ENCODE data around the gene CIB4.

Gene CIB4

GRCh38 chr2:26605195-26605998, 35.8 kb downstream of the CIB4 start:
- Mint-ChIP-seq H3K27ac (no peak overlapping the region), H3K4me1 (ENCODE audit: low read depth) (no peaks in the 10 kb centered on the region), H3K36me3 (ENCODE audit: low read depth) (no peaks in the 10 kb centered on the region)

GRCh38 chr2:26602575-26602974, 38.6 kb downstream of the CIB4 start:
- peaks cover 16% of the 10 kb centered on the region for H3K27me3 Mint-ChIP-seq (ENCODE audit: low read depth)
- H3K4me3 Mint-ChIP-seq, result no peak overlapping the region

More at GRCh38 chr2:26605195-26605998, 35.8 kb downstream of the CIB4 start:
- no peak overlapping the region for H3K4me3 Mint-ChIP-seq
- peaks cover 16% of the 10 kb centered on the region for H3K27me3 Mint-ChIP-seq (ENCODE audit: low read depth)
- H3K9me3 Mint-ChIP-seq, result no peaks in the 10 kb centered on the region

GRCh38 chr2:26599387-26599786, 41.8 kb downstream of the CIB4 start:
- no peak overlapping the region for H3K4me3 Mint-ChIP-seq
- no peak overlapping the region for H3K27ac Mint-ChIP-seq
- H3K36me3 Mint-ChIP-seq (ENCODE audit: low read depth), result no peaks in the 10 kb centered on the region
- no peaks in the 10 kb centered on the region for H3K9me3 Mint-ChIP-seq
- no peaks in the 10 kb centered on the region for H3K4me1 Mint-ChIP-seq (ENCODE audit: low read depth)
- peaks cover 26% of the 10 kb centered on the region for H3K27me3 Mint-ChIP-seq (ENCODE audit: low read depth)

More at GRCh38 chr2:26602575-26602974, 38.6 kb downstream of the CIB4 start:
- H3K27ac Mint-ChIP-seq, result no peak overlapping the region
- H3K36me3 Mint-ChIP-seq (ENCODE audit: low read depth), result no peaks in the 10 kb centered on the region
- H3K9me3 Mint-ChIP-seq, result no peaks in the 10 kb centered on the region
- no peaks in the 10 kb centered on the region for H3K4me1 Mint-ChIP-seq (ENCODE audit: low read depth)

- Mint-ChIP-seq H3K9me3 (no peaks in the 10 kb centered on the region), H3K27me3 (ENCODE audit: low read depth) (peaks cover 26% of the 10 kb centered on the region), H3K4me1 (ENCODE audit: low read depth) (no peaks in the 10 kb centered on the region), H3K27ac (no peak overlapping the region), H3K36me3 (ENCODE audit: low read depth) (no peaks in the 10 kb centered on the region), H3K4me3 (no peak overlapping the region)
Observed at GRCh38 chr2:26598996-26599373, 42.2 kb downstream of the CIB4 start.

GRCh38 chr2:26598336-26598995, 42.7 kb downstream of the CIB4 start:
- no peak overlapping the region for H3K27ac Mint-ChIP-seq
- H3K27me3 Mint-ChIP-seq (ENCODE audit: low read depth), result peaks cover 28% of the 10 kb centered on the region
- H3K9me3 Mint-ChIP-seq, result no peaks in the 10 kb centered on the region
- H3K4me3 Mint-ChIP-seq, result no peak overlapping the region
- H3K36me3 Mint-ChIP-seq (ENCODE audit: low read depth), result no peaks in the 10 kb centered on the region
- no peaks in the 10 kb centered on the region for H3K4me1 Mint-ChIP-seq (ENCODE audit: low read depth)

GRCh38 chr2:26597197-26597596, 44.0 kb downstream of the CIB4 start:
- Mint-ChIP-seq H3K27ac (no peak overlapping the region), H3K4me3 (no peak overlapping the region), H3K36me3 (ENCODE audit: low read depth) (no peaks in the 10 kb centered on the region), H3K27me3 (ENCODE audit: low read depth) (peaks cover 32% of the 10 kb centered on the region), H3K4me1 (ENCODE audit: low read depth) (no peaks in the 10 kb centered on the region), H3K9me3 (no peaks in the 10 kb centered on the region)

- Mint-ChIP-seq H3K27ac (no peak overlapping the region), H3K9me3 (no peaks in the 10 kb centered on the region), H3K4me1 (ENCODE audit: low read depth) (no peaks in the 10 kb centered on the region), H3K4me3 (no peak overlapping the region), H3K36me3 (ENCODE audit: low read depth) (no peaks in the 10 kb centered on the region), H3K27me3 (ENCODE audit: low read depth) (peaks cover 27% of the 10 kb centered on the region)
Observed at GRCh38 chr2:26595146-26595545, 46.0 kb downstream of the CIB4 start.

GRCh38 chr2:26591619-26592505, 49.3 kb downstream of the CIB4 start:
- Mint-ChIP-seq H3K4me1 (ENCODE audit: low read depth) (no peaks in the 10 kb centered on the region), H3K36me3 (ENCODE audit: low read depth) (no peaks in the 10 kb centered on the region), H3K27ac (no peak overlapping the region), H3K9me3 (no peaks in the 10 kb centered on the region), H3K4me3 (no peak overlapping the region), H3K27me3 (ENCODE audit: low read depth) (peaks cover 27% of the 10 kb centered on the region)

- H3K4me3 Mint-ChIP-seq, result no peak overlapping the region
- no peak overlapping the region for H3K27ac Mint-ChIP-seq
- no peaks in the 10 kb centered on the region for H3K4me1 Mint-ChIP-seq (ENCODE audit: low read depth)
- H3K9me3 Mint-ChIP-seq, result no peaks in the 10 kb centered on the region
- H3K27me3 Mint-ChIP-seq (ENCODE audit: low read depth), result peaks cover 30% of the 10 kb centered on the region
- H3K36me3 Mint-ChIP-seq (ENCODE audit: low read depth), result no peaks in the 10 kb centered on the region
Observed at GRCh38 chr2:26590980-26591618, 50.1 kb downstream of the CIB4 start.

- Mint-ChIP-seq H3K4me1 (ENCODE audit: low read depth) (no peaks in the 10 kb centered on the region), H3K27me3 (ENCODE audit: low read depth) (peaks cover 25% of the 10 kb centered on the region), H3K4me3 (no peak overlapping the region), H3K36me3 (ENCODE audit: low read depth) (no peaks in the 10 kb centered on the region), H3K9me3 (no peaks in the 10 kb centered on the region), H3K27ac (no peak overlapping the region)
Observed at GRCh38 chr2:26590508-26590907, 50.7 kb downstream of the CIB4 start.

GRCh38 chr2:26588576-26588975, 52.6 kb downstream of the CIB4 start:
- H3K9me3 Mint-ChIP-seq, result no peaks in the 10 kb centered on the region

GRCh38 chr2:26587994-26588393, 53.2 kb downstream of the CIB4 start:
- no peaks in the 10 kb centered on the region for H3K4me1 Mint-ChIP-seq (ENCODE audit: low read depth)
- no peak overlapping the region for H3K27ac Mint-ChIP-seq
- H3K9me3 Mint-ChIP-seq, result no peaks in the 10 kb centered on the region
- no peaks in the 10 kb centered on the region for H3K36me3 Mint-ChIP-seq (ENCODE audit: low read depth)
- no peak overlapping the region for H3K4me3 Mint-ChIP-seq
- H3K27me3 Mint-ChIP-seq (ENCODE audit: low read depth), result peaks cover 9% of the 10 kb centered on the region

More at GRCh38 chr2:26588576-26588975, 52.6 kb downstream of the CIB4 start:
- no peak overlapping the region for H3K27ac Mint-ChIP-seq
- H3K4me3 Mint-ChIP-seq, result no peak overlapping the region
- no peaks in the 10 kb centered on the region for H3K4me1 Mint-ChIP-seq (ENCODE audit: low read depth)
- peaks cover 9% of the 10 kb centered on the region for H3K27me3 Mint-ChIP-seq (ENCODE audit: low read depth)
- no peaks in the 10 kb centered on the region for H3K36me3 Mint-ChIP-seq (ENCODE audit: low read depth)

- H3K4me1 Mint-ChIP-seq (ENCODE audit: low read depth), result no peaks in the 10 kb centered on the region
- H3K9me3 Mint-ChIP-seq, result no peaks in the 10 kb centered on the region
- no peak overlapping the region for H3K4me3 Mint-ChIP-seq
- peaks cover 5% of the 10 kb centered on the region for H3K27me3 Mint-ChIP-seq (ENCODE audit: low read depth)
- no peaks in the 10 kb centered on the region for H3K36me3 Mint-ChIP-seq (ENCODE audit: low read depth)
- H3K27ac Mint-ChIP-seq, result no peak overlapping the region
Observed at GRCh38 chr2:26585966-26586365, 55.2 kb downstream of the CIB4 start.

GRCh38 chr2:26585100-26585499, 56.1 kb downstream of the CIB4 start:
- H3K4me3 Mint-ChIP-seq, result no peak overlapping the region
- peaks cover 5% of the 10 kb centered on the region for H3K27me3 Mint-ChIP-seq (ENCODE audit: low read depth)
- H3K27ac Mint-ChIP-seq, result no peak overlapping the region
- H3K4me1 Mint-ChIP-seq (ENCODE audit: low read depth), result no peaks in the 10 kb centered on the region
- no peaks in the 10 kb centered on the region for H3K36me3 Mint-ChIP-seq (ENCODE audit: low read depth)
- H3K9me3 Mint-ChIP-seq, result no peaks in the 10 kb centered on the region

Measured in T-helper 1 cell treated with Interleukin-12 subunit alpha and Interleukin-12 subunit beta and Interleukin-4 antibody, amounts not matched to agents 30 μg/mL and 1 μg/mL, for 36 hours (primary cell).